ENCODE data around the gene MAGEB2. TPM values are rescaled to one million over a fixed set of nuclear protein-coding genes. Genes with fewer than 3 reads are reported as not detected.

Gene MAGEB2
- total and polyA plus RNA-seq, 10 of the 15 experiments (the other 5 are each of a cell fraction or from before 2014, with no cell fraction given), result not detected

- no peak for FAIRE-seq
Measured at GRCh38 chrX:30181353-30181752, 34.0 kb upstream of the MAGEB2 start.

GRCh38 chrX:30183554-30183953, 31.8 kb upstream of the MAGEB2 start:
- Histone ChIP-seq H3K4me3 (no peak overlapping the region), H3K9ac (ENCODE audit: control insufficient read depth, insufficient read depth, low read length) (no peak overlapping the region), H3K9me3 (replicated peaks; ENCODE audit: control insufficient read depth, insufficient read depth, low read length) (no peaks in the 10 kb centered on the region), H3K4me2 (ENCODE audit: control insufficient read depth, insufficient read depth) (no peak overlapping the region), H3K79me2 (ENCODE audit: control insufficient read depth, insufficient read depth, low read length) (no peaks in the 10 kb centered on the region), H3K4me1 (ENCODE audit: control insufficient read depth, insufficient read depth, low read length) (no peaks in the 10 kb centered on the region), H3K27ac (ENCODE audit: control insufficient read depth, insufficient read depth) (no peak overlapping the region), H4K20me1 (ENCODE audit: control insufficient read depth, insufficient read depth) (no peaks in the 10 kb centered on the region), H3K36me3 (ENCODE audit: control insufficient read depth in 2 of 2, insufficient read depth in 2 of 2, low read length in 1 of 2) (no peaks in the 10 kb centered on the region), H3K27me3 (replicated peaks in 1 of 2; ENCODE audit: control insufficient read depth in 2 of 2, insufficient read depth in 2 of 2, low read length in 1 of 2) (no peaks in the 10 kb centered on the region), H2AFZ (ENCODE audit: control insufficient read depth, low read depth, low read length) (no peak overlapping the region)
- CTCF ChIA-PET, result no interaction called here
- POLR2A ChIA-PET, result no interaction called here
- DNase-seq (ENCODE audit: low read depth, low spot score) (no peak), ATAC-seq (no peak), FAIRE-seq (no peak)
- BruUV-seq (replicated peaks), result no TSS peak
- WGBS (ENCODE audit: insufficient coverage, insufficient replicate concordance, low lambda C conversion rate, missing lambda C conversion rate), result 10% methylated on average over 3 of the region's 3 CpGs
- intact Hi-C loops (cut with micrococcal nuclease; ENCODE audit: unreplicated experiment) (no loop called here), in situ Hi-C loops (cut with MboI) (no loop called here)
- SMC1A ChIA-PET (ENCODE audit: uncharacterized antibody, unreplicated experiment), result interaction anchor here (0.6 to 2.4 kb wide), 2 partner anchors 13 to 17 kb away, joined by 3 to 7 read pairs; no protein-coding TSS in a partner anchor
- RAD21 ChIA-PET (ENCODE audit: unreplicated experiment), result no interaction called here
- TF ChIP-seq RELB (IDR thresholded peaks at IDR 0.05; ENCODE audit: low read depth) (no peak), CREM (IDR thresholded peaks at IDR 0.05; ENCODE audit: low read depth) (no peak), USF2 (IDR thresholded peaks at IDR 0.05; ENCODE audit: borderline replicate concordance, low read depth, low read length) (no peak), TCF3 (IDR thresholded peaks at IDR 0.05; ENCODE audit: borderline replicate concordance, insufficient read depth, low read depth, low read length) (no peak), ZNF217 (IDR thresholded peaks at IDR 0.05) (no peak), SKIL (IDR thresholded peaks at IDR 0.05; ENCODE audit: low read depth, poor library complexity, severe bottlenecking) (no peak), SIN3A (IDR thresholded peaks at IDR 0.05; ENCODE audit: low read depth, low read length) (no peak)

More at GRCh38 chrX:30181353-30181752, 34.0 kb upstream of the MAGEB2 start:
- Histone ChIP-seq H4K20me1 (ENCODE audit: control insufficient read depth, insufficient read depth) (no peaks in the 10 kb centered on the region), H3K4me1 (ENCODE audit: control insufficient read depth, insufficient read depth, low read length) (no peaks in the 10 kb centered on the region), H3K4me3 (no peak overlapping the region), H3K9me3 (replicated peaks; ENCODE audit: control insufficient read depth, insufficient read depth, low read length) (no peaks in the 10 kb centered on the region), H3K4me2 (ENCODE audit: control insufficient read depth, insufficient read depth) (no peak overlapping the region), H3K27ac (ENCODE audit: control insufficient read depth, insufficient read depth) (no peak overlapping the region), H2AFZ (ENCODE audit: control insufficient read depth, low read depth, low read length) (no peak overlapping the region), H3K79me2 (ENCODE audit: control insufficient read depth, insufficient read depth, low read length) (no peaks in the 10 kb centered on the region), H3K9ac (ENCODE audit: control insufficient read depth, insufficient read depth, low read length) (no peak overlapping the region), H3K36me3 (ENCODE audit: control insufficient read depth in 2 of 2, insufficient read depth in 2 of 2, low read length in 1 of 2) (no peaks in the 10 kb centered on the region), H3K27me3 (replicated peaks in 1 of 2; ENCODE audit: control insufficient read depth in 2 of 2, insufficient read depth in 2 of 2, low read length in 1 of 2) (no peaks in the 10 kb centered on the region)
- BruUV-seq (replicated peaks), result no TSS peak
- WGBS (ENCODE audit: insufficient coverage, insufficient replicate concordance, low lambda C conversion rate, missing lambda C conversion rate), result 6% methylated on average over 1 of the region's 1 CpG
- intact Hi-C loops (cut with micrococcal nuclease; ENCODE audit: unreplicated experiment), result no loop called here
- ATAC-seq (0 out of 3 replicates have a peak, but pooled peaks have one; percentile 35), DNase-seq (ENCODE audit: low read depth, low spot score) (no peak)
- SMC1A ChIA-PET (ENCODE audit: uncharacterized antibody, unreplicated experiment), result no interaction called here
- TF ChIP-seq EP300 (IDR thresholded peaks at IDR 0.05; ENCODE audit: borderline replicate concordance in 1 of 2, control insufficient read depth in 1 of 2, low read depth in 2 of 2, low read length in 2 of 2), result no peak
- TF ChIP-seq ZNF274 (IDR thresholded peaks at IDR 0.05; ENCODE audit: insufficient read depth, insufficient read length), result no peak
- no peak for TF ChIP-seq NR2C2 (IDR thresholded peaks at IDR 0.05; ENCODE audit: borderline replicate concordance, control insufficient read depth, insufficient read length, low read depth)
- TF ChIP-seq POLR2AphosphoS5 (IDR thresholded peaks at IDR 0.05; ENCODE audit: low read length), result no peak
- TF ChIP-seq SP1 (IDR thresholded peaks at IDR 0.05; ENCODE audit: low read depth, low read length), result no peak
- no peak for TF ChIP-seq STAT3 (IDR thresholded peaks at IDR 0.05; ENCODE audit: low read depth, low read length)
- no peak for TF ChIP-seq MTA3 (IDR thresholded peaks at IDR 0.05; ENCODE audit: borderline replicate concordance, low read length)
- TF ChIP-seq RFX5 (IDR thresholded peaks at IDR 0.05; ENCODE audit: low read depth, low read length), result no peak
- TF ChIP-seq EGR1 (IDR thresholded peaks at IDR 0.05; ENCODE audit: borderline replicate concordance in 1 of 2, low read depth in 2 of 2, low read length in 2 of 2), result no peak
- CTCF ChIA-PET, result interaction anchor here (0.6 kb wide), 1 partner anchor 326 kb away, joined by 3 read pairs; no protein-coding TSS in a partner anchor
- POLR2A ChIA-PET, result no interaction called here
- RAD21 ChIA-PET (ENCODE audit: unreplicated experiment), result no interaction called here
- in situ Hi-C loops (cut with MboI), result no loop called here

Data from GM12878 (cell line).